Stimulated activated naive CD8-positive, alpha-beta T cell treated with anti-CD3 and anti-CD28 coated beads, Interleukin-15, amount 100 ng/mL, for 72 hours (primary cell): Measurements from ENCODE around the gene SOX13.
"Not testable (repeated sequence)": the region's sequence is repeated elsewhere in the genome, so short reads cannot be mapped to it uniquely, and the experiment has no call there.

Experiments used
- ATAC-seq: fragments of 150-1000 bp; cut with Tn5 transposase; 2 replicates; pipeline ENCODE4 v1.10.0; 2021; ENCODE audit warnings: mild to moderate bottlenecking, moderate library complexity
- DNase-seq, 2 donors: peaks; one replicate each; pipeline ENCODE4 v3.0.0; 2021 to 2022
- H3K27ac Mint-ChIP-seq, 2 donors: one replicate each; pipeline ENCODE4 v1.8.0; 2022; ENCODE audit warnings: mild to moderate bottlenecking in 2 of 2, mixed read lengths in 2 of 2, moderate library complexity in 2 of 2
- H3K27me3 Mint-ChIP-seq: one replicate; pipeline ENCODE4 v1.8.0; 2022; ENCODE audit warnings: mixed read lengths
- H3K4me1 Mint-ChIP-seq: one replicate; pipeline ENCODE4 v1.8.0; 2022; ENCODE audit warnings: mild to moderate bottlenecking, mixed read lengths
- H3K4me3 Mint-ChIP-seq, 2 donors: one replicate each; pipeline ENCODE4 v1.8.0; 2022; ENCODE audit warnings: mild to moderate bottlenecking in 2 of 2, mixed read lengths in 2 of 2, moderate library complexity in 1 of 2
- H3K9me3 Mint-ChIP-seq, 2 donors: one replicate each; pipeline ENCODE4 v1.8.0; 2022; ENCODE audit warnings: mixed read lengths in 2 of 2

SOX13 gene

DNA sequence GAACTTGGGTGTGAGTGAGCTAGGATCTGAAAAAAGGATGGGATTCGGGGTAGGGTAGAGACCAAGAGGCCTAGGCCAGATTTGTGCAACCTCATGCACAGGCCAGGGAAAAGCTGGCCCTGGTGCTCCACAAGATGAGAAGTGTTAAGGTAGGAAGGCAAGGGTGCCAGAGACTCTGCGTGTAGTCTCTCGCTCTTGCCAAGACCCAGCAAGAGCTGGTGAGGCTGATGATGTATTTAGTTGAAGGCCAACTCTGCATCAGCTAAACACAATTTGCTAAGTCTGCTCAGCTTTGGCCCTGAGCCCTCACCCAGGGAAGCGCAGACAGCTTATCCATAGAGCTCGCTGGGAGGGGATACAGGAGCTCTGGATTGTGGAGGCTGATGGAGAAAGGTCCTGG is 26.6 kb upstream of the SOX13 start:
- Mint-ChIP-seq H3K27me3 (peaks cover 7% of the 10 kb centered on the region), H3K9me3 (no peaks in the 10 kb centered on the region), H3K27ac (no peak overlapping the region), H3K4me3 (no peak overlapping the region), H3K4me1 (no peaks in the 10 kb centered on the region)
- no peak for ATAC-seq
- DNase-seq = no peak

GRCh38 chr1:204048796-204049195 is 24.1 kb upstream of the SOX13 start:
- H3K27me3 Mint-ChIP-seq, ATAC-seq, H3K27ac Mint-ChIP-seq, H3K4me1 Mint-ChIP-seq, H3K4me3 Mint-ChIP-seq, DNase-seq, H3K9me3 Mint-ChIP-seq: not testable (repeated sequence)

GRCh38 chr1:204051258-204051657 is 21.7 kb upstream of the SOX13 start:
- no peak overlapping the region for H3K27ac Mint-ChIP-seq

GRCh38 chr1:204051718-204052117 is 21.2 kb upstream of the SOX13 start:
- H3K27me3 Mint-ChIP-seq = no peaks in the 10 kb centered on the region
- ATAC-seq (no peak), DNase-seq (no peak)
- H3K9me3 Mint-ChIP-seq = no peaks in the 10 kb centered on the region
- no peak overlapping the region for H3K27ac Mint-ChIP-seq
- H3K4me3 Mint-ChIP-seq = no peak overlapping the region
- no peaks in the 10 kb centered on the region for H3K4me1 Mint-ChIP-seq

More at GRCh38 chr1:204051258-204051657, 21.7 kb upstream of the SOX13 start:
- no peaks in the 10 kb centered on the region for H3K4me1 Mint-ChIP-seq
- no peaks in the 10 kb centered on the region for H3K9me3 Mint-ChIP-seq
- DNase-seq (no peak), ATAC-seq (no peak)
- no peaks in the 10 kb centered on the region for H3K27me3 Mint-ChIP-seq
- H3K4me3 Mint-ChIP-seq = no peak overlapping the region

DNA sequence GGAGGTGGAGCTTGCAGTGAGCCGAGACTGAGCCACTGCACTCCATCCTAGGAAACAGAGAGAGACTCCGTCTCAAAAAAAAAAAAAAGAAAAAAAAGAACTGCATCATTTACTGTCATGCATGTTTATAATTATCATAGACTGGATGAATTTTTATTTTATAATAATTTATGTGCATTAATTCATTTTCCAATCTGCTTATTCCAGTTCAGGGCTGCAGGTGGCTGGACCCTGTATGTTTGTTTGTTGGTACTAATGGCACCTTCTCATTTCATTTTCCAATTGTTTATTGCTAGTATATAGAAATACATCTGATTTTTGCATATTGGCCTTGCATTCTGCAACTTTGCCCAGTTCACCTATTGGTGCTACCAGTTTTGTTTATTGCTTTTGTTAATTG is 19.0 kb upstream of the SOX13 start:
- no peak overlapping the region for H3K4me3 Mint-ChIP-seq
- H3K27ac Mint-ChIP-seq = no peak overlapping the region
- ATAC-seq = no peak

GRCh38 chr1:204059970-204060369 is 12.9 kb upstream of the SOX13 start:
- no peaks in the 10 kb centered on the region for H3K9me3 Mint-ChIP-seq
- H3K4me1 Mint-ChIP-seq = no peaks in the 10 kb centered on the region
- no peak overlapping the region for H3K4me3 Mint-ChIP-seq
- no peak for ATAC-seq
- DNase-seq = no peak
- H3K27ac Mint-ChIP-seq = no peak overlapping the region
- H3K27me3 Mint-ChIP-seq = no peaks in the 10 kb centered on the region

More for the DNA sequence above, 19.0 kb upstream of the SOX13 start:
- H3K4me1 Mint-ChIP-seq = no peaks in the 10 kb centered on the region
- no peak for DNase-seq
- H3K9me3 Mint-ChIP-seq = no peaks in the 10 kb centered on the region
- H3K27me3 Mint-ChIP-seq = no peaks in the 10 kb centered on the region

DNA sequence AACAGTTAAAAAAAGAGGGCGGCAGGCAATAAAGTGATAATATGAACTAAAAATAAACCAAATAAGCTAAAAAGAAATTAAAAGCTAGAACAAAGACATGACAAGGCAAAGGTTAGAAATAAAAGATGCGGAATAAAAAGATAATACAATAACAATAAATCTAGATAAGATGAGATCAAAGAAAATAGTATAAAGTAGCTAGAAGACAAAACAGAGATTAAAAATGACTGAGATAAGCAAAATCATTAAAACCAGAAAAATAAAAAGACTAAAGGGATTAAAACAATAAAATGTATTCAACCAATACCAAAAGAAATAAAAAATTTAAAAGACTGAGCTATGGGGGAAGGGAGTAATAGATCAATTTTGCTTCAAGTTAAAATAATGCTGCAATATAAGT is 10.8 kb upstream of the SOX13 start:
- Mint-ChIP-seq H3K27ac (no peak overlapping the region), H3K9me3 (no peaks in the 10 kb centered on the region), H3K27me3 (no peaks in the 10 kb centered on the region), H3K4me1 (peaks cover 9% of the 10 kb centered on the region), H3K4me3 (no peak overlapping the region)
- ATAC-seq = no peak
- no peak for DNase-seq

DNA sequence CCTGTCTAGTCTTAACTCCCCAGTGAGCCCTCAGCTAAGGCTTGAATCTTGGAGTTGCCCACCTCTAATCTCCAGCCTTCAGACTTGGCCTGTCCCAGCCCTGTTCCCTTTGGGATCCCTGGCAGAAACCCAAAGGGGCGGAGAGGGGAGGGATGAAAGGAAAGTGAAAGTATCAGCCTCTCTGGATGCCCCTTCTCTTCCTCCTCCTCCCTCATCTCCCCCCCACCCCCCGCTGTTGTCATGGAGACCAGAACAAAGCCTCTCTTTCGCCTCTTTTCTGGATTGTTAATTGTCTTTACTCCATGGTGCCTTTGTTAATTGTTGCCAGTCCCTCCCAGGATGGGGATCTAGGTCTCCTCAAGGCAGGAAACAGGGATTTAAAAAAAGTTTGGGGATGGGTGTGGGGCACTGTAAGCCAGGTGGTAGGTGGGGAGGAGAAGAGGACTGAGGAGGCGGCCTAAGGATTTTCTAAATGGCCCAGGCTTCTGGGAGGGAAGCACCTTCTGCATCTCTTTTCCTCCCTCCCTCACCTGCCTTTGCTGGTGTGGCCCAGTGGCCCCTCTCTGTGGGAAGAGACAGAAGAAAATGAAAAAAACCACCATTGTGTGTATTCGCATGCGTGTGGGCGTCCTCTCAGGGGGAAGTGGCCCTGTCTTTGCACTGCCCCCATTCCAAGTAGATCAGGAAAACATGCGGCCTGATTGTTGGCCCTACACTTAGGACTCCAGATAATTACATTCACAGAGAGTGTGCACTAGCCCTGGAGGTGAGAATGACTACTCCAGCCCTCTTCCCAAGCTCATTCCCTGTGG is 7.5 kb upstream of the SOX13 start:
- DNase-seq (no peak), ATAC-seq (no peak)
- Mint-ChIP-seq H3K9me3 (peaks cover 0 to 12% of the 10 kb centered on the region in 2 donors), H3K27me3 (peaks cover 11% of the 10 kb centered on the region), H3K4me3 (peak overlapping the region in 1 of 2 donors; percentile 55), H3K4me1 (peaks cover 9% of the 10 kb centered on the region), H3K27ac (peak overlapping the region in 1 of 2 donors; percentile 28)

- H3K27ac Mint-ChIP-seq = no peak overlapping the region
- no peak for ATAC-seq
- peaks cover 0 to 12% of the 10 kb centered on the region in 2 donors for H3K9me3 Mint-ChIP-seq
- H3K4me1 Mint-ChIP-seq = peaks cover 9% of the 10 kb centered on the region
- H3K27me3 Mint-ChIP-seq = peaks cover 14% of the 10 kb centered on the region
- DNase-seq = no peak
- no peak overlapping the region for H3K4me3 Mint-ChIP-seq
Measured at GRCh38 chr1:204065986-204066300, 7.0 kb upstream of the SOX13 start.

- no peak overlapping the region for H3K27ac Mint-ChIP-seq
Measured at GRCh38 chr1:204067935-204068334, 5.0 kb upstream of the SOX13 start.

GRCh38 chr1:204069887-204070286 is 3.0 kb upstream of the SOX13 start:
- H3K27me3 Mint-ChIP-seq = peaks cover 54% of the 10 kb centered on the region
- no peak for ATAC-seq

More at GRCh38 chr1:204067935-204068334, 5.0 kb upstream of the SOX13 start:
- DNase-seq = no peak
- Mint-ChIP-seq H3K4me1 (peaks cover 11% of the 10 kb centered on the region), H3K4me3 (no peak overlapping the region), H3K27me3 (peaks cover 34% of the 10 kb centered on the region), H3K9me3 (peaks cover 0 to 12% of the 10 kb centered on the region in 2 donors)
- no peak for ATAC-seq

DNA sequence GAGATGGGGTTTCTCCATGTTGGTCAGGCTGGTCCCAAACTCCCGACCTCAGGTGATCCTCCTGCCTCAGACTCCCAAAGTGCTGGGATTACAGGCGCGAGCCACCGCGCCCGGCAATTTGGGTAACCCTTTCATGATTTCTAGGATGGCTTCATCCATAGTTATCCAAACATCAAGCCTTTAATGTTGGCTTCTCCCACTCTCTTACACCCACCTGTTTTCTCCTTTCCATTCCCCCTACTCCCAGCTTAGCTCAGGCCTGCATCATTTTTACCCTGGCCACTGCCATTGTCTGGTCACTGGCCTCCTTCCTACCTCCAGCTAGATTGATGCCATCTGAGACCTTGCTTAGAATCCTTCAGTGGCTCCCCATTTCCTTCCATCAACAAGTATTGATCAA is 2.0 kb upstream of the SOX13 start:
- Mint-ChIP-seq H3K4me1 (peaks cover 26% of the 10 kb centered on the region), H3K9me3 (peaks cover 0 to 12% of the 10 kb centered on the region in 2 donors), H3K27me3 (peaks cover 64% of the 10 kb centered on the region), H3K27ac (no peak overlapping the region), H3K4me3 (no peak overlapping the region)
- DNase-seq (no peak), ATAC-seq (no peak)

More at GRCh38 chr1:204069887-204070286, 3.0 kb upstream of the SOX13 start:
- Mint-ChIP-seq H3K4me3 (no peak overlapping the region), H3K9me3 (peaks cover 0 to 12% of the 10 kb centered on the region in 2 donors), H3K4me1 (peaks cover 27% of the 10 kb centered on the region), H3K27ac (no peak overlapping the region)
- DNase-seq = no peak

- peaks cover 24% of the 10 kb centered on the region for H3K4me1 Mint-ChIP-seq
- peaks cover 85% of the 10 kb centered on the region for H3K27me3 Mint-ChIP-seq
- peaks cover 0 to under 1% of the 10 kb centered on the region in 2 donors for H3K9me3 Mint-ChIP-seq
- H3K4me3 Mint-ChIP-seq = peak overlapping the region; percentile 70 to 82
- ATAC-seq (peak; percentile 22), DNase-seq (no peak)
- H3K27ac Mint-ChIP-seq = peak overlapping the region in 1 of 2 donors; percentile 56
Measured at GRCh38 chr1:204073837-204074273, 940 bp downstream of the SOX13 start.

GRCh38 chr1:204074274-204075138 is 1.6 kb downstream of the SOX13 start:
- DNase-seq (peak in 1 of 2 donors; percentile 6), ATAC-seq (no peak)
- Mint-ChIP-seq H3K27ac (no peak overlapping the region), H3K9me3 (no peaks in the 10 kb centered on the region), H3K4me1 (peaks cover 24% of the 10 kb centered on the region), H3K27me3 (peaks cover 83% of the 10 kb centered on the region), H3K4me3 (peak overlapping the region; percentile 70 to 82)

- ATAC-seq = no peak
- H3K27ac Mint-ChIP-seq = no peak overlapping the region
- DNase-seq = no peak
- peaks cover 83% of the 10 kb centered on the region for H3K27me3 Mint-ChIP-seq
- peak overlapping the region; percentile 70 to 82 for H3K4me3 Mint-ChIP-seq
- H3K4me1 Mint-ChIP-seq = peaks cover 24% of the 10 kb centered on the region
- H3K9me3 Mint-ChIP-seq = no peaks in the 10 kb centered on the region
Measured at GRCh38 chr1:204075139-204075521, 2.2 kb downstream of the SOX13 start.
